Right renal pelvis (tissue), 4 donors: ENCODE measurements around the gene ZNF134. TPM values are rescaled to one million over a fixed set of nuclear protein-coding genes. Genes with fewer than 3 reads are reported as not detected.

Source experiments
- DNase-seq, 4 donors: peaks; one replicate each; pipeline ENCODE4 v3.0.0-alpha.2; 2013; ENCODE audit warnings: low read depth in 4 of 4, low spot score in 3 of 4, missing footprints in 1 of 4
- polyA plus RNA-seq, 4 donors: library from polyadenylated mRNA; unstranded; fragments of 120-200 nt; gene quantifications; one replicate each; pipeline ENCODE4 v1.2.1, GENCODE V29; 2013; ENCODE audit not compliant: insufficient read length in 4 of 4

ZNF134 gene
- polyA plus RNA-seq, result 10 to 100 TPM; 25.6 to 28.3 (median 26.8) TPM

DNA sequence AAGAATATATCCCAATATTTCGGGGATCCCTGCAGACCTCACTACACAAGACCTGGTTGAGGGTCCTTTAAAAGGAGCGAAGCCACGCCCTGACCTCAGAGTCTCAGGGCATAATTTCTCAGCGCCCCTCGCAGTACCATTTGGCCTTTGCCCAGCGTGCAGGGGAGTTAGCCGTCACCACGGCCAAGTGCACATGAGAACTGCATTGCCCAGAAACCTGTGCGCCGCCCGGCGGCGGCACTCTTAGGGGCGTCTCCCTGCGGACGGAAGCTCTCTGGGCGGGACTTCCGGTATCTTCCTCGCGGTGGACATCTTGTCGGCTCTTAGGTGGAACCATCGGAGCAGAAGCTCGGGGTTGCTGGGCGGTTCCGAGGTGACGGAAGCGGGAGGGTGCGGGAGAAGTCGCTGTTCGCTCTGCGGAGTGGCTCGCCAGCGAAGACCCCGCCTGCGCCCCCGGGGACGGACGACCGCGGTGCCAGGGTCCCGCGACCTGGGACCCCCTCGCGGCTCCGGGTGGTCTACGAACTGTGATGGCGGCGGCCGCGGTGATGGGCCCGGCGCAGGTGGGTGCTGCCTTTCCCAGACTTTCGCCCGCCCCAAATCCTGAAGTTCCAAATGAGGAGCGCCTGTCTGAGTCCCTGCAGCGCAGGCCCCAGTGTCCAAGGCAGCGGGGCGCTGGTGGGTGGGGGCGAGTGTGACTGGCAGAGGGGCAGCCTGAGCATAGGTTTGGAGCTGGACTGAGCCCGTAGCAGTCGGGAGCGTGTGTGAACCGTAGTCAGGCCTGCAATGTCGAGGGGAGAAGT lies at the start of gene ZNF134:
TSS of gene ZNF134 (plus strand) at position 302 of the 803 bp plus-strand sequence. CDS start 5,227 bp downstream, outside the sequence.
- peak; percentile 87 to 91 (median 88) for DNase-seq

- DNase-seq, result no peak
These were observed 47.4 kb upstream of the ZNF134 start for GRCh38 chr19:57566396-57567265.

GRCh38 chr19:57570707-57571106 lies 43.3 kb upstream of the ZNF134 start:
- DNase-seq, result no peak

- no peak for DNase-seq
These were observed 41.6 kb upstream of the ZNF134 start for GRCh38 chr19:57572415-57572947.

DNA sequence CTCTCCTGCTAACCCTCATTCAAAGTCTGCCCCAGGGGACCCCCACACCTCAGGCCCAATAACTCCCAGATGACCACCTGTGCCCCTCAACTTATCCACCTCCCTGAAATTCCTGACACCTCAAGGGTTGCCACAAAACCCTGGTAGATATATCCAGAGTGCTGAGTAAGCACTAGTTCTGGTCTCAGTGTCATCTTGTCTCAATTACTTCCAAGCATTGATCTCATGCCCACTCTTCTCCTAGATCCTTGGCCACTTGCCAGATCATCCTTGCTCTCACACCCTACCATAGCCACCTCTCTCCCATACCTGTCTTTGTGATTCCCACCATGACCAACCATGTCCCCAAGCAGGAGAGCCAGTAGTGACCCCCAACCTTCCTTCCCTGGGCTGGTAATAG lies 37.4 kb upstream of the ZNF134 start:
- DNase-seq, result no peak

- peak; percentile 96 to 99 (median 98) for DNase-seq
These were observed 35.4 kb upstream of the ZNF134 start, which contains the start of gene ZNF416 for GRCh38 chr19:57578487-57579205. Gene ZNF416, minus strand, starts transcription at chr19:57578911. Its CDS starts 207 bp downstream, at chr19:57578704.

GRCh38 chr19:57583104-57583520 lies 30.9 kb upstream of the ZNF134 start:
- no peak for DNase-seq

- peak; percentile 90 to 96 (median 93) for DNase-seq
These were observed 30.3 kb upstream of the ZNF134 start, which contains the start of gene ZIK1 for GRCh38 chr19:57583521-57584416. Gene ZIK1, plus strand, starts transcription at chr19:57584145. Its CDS starts 212 bp downstream, at chr19:57584357.

DNA sequence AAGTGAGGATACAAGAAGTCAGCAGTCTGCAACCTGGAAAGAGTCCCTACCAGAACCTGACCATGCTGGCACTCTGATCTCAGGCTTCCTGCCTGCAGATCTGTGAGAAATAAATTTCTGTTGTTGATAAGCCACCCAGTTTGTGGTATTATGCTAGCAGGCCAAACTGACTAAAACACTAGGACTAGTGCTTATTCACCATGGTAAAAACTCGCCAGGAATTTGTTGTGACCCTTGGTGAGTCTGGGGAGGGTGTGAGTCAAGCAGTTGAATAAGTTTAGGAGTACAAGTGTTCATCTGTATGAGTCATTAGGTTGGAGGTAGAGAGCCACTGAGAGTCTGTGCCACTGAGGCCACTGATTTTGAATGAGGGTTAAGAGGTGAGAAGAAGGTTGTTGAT lies 26.5 kb upstream of the ZNF134 start:
- no peak for DNase-seq

DNA sequence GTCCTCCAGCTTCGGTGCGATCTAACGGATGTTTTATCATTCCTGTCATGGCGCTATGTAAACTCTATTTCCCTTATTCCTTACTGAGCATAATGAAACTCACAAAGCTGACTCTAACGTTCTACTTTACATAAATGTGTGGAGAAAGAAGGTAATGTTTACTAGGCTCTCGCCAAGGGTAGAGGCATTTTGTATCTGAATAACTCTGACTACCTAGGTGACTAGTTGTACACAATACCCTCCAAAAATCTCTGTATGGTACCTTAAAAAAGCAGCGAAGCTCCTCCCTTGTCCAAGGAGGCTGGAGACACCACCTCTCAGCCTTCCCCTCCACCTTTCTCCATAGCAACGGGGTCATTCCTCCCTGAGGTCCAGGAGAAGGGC lies 14.7 kb upstream of the ZNF134 start:
- no peak for DNase-seq

DNA sequence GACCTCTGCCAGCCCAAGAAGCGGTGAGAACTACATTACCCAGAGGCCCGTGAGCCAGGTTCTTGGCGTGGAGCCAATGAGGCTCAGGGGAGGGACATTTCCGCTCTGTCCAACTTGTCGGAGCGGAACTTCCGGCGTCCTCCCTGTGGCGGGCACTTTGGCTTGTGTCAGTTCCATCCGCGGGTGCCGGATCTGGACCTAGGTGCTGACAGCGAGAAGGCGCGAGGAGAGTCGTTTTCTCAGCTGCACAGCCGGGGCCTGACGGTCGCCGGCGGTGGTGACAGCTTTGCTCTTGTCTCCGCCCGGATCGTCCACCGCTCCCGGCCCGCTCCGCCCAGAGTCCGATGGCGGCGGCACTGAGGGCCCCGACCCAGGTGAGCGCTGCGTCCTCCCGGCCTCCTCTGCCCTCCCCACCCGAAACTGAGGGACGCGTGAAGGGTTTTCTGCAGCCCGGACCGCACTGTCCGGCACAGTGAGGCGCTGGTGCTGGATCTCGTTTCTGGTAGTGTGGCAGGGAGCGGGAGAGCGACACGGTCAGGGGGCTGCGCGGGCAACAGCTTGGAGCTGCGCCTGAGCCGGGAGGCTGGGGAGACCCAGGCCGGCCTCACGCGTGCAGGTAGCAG lies 14.2 kb upstream of the ZNF134 start, which contains the start of gene ZNF530:
TSS of gene ZNF530 (plus strand) at position 125 of the 623 bp plus-strand sequence. CDS start 4,461 bp downstream, outside the sequence.
- DNase-seq, result peak; percentile 82 to 94 (median 92)

- no peak for DNase-seq
These were observed 7.1 kb upstream of the ZNF134 start for GRCh38 chr19:57606931-57607330.

GRCh38 chr19:57611113-57611512 lies 2.9 kb upstream of the ZNF134 start:
- no peak for DNase-seq

GRCh38 chr19:57615346-57615745 lies 1.3 kb downstream of the ZNF134 start:
- DNase-seq, result no peak

GRCh38 chr19:57620673-57621348 lies 6.8 kb downstream of the ZNF134 start:
- DNase-seq, result no peak

DNA sequence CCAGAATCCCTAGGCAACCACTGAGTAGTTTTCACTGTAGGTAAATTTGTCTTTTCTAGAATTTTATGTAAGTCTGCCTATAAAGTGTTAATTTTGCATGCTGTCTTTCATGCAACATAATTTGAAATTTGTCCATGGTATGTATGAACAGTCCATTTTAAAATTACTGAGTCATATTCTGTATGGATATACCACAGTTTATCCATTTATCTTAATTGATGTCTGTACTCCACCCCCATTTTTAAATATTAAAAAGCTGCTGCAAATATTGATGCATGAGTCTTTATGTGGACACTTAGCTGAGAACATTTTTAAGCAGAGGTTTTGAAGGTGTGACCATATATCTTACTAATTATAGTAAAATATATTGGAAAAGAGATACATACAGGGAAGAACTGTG lies 9.0 kb downstream of the ZNF134 start:
- DNase-seq, result no peak

GRCh38 chr19:57632987-57633831 lies 19.2 kb downstream of the ZNF134 start, which contains the start of gene ZNF211:
Gene ZNF211, plus strand, starts transcription at chr19:57633168. Its CDS starts 179 bp downstream, at chr19:57633347.
- DNase-seq, result peak; percentile 91 to 95 (median 92)
